Astrocyte (in vitro differentiated cells and primary cell): ENCODE results near the gene PVALB. TPM values are rescaled to one million over a fixed set of nuclear protein-coding genes. Genes with fewer than 3 reads are reported as not detected.

Source experiments
- DNase-seq: peaks from one replicate; pipeline ENCODE4 v3.0.0-alpha.2; 2010; ENCODE audit warnings: low read depth
- FAIRE-seq: peaks from 2 replicates; lab custom pipeline; 2011; peaks lifted over from hg19 to GRCh38; lab: Jason Lieb, UNC
- H2AFZ ChIP-seq: 2 replicates; pipeline ENCODE4 v1.6.0; 2012; ENCODE audit warnings: low read depth, low read length, inconsistent platforms
- H3K27ac ChIP-seq: 2 replicates; pipeline ENCODE4 v1.5.1; 2011; ENCODE audit warnings: low read depth, low read length, inconsistent platforms
- H3K27me3 ChIP-seq: 2 replicates; pipeline ENCODE4 v1.6.0; 2011; ENCODE audit warnings: low read length, inconsistent platforms; ENCODE audit not compliant: insufficient read depth
- H3K36me3 ChIP-seq: 2 replicates; pipeline ENCODE4 v1.5.1; 2011; ENCODE audit warnings: low read length, inconsistent platforms; ENCODE audit not compliant: insufficient read depth
- H3K4me1 ChIP-seq: 2 replicates; pipeline ENCODE4 v1.5.1; 2011; ENCODE audit warnings: low read length, inconsistent platforms; ENCODE audit not compliant: insufficient read depth
- H3K4me2 ChIP-seq: 2 replicates; pipeline ENCODE4 v1.6.0; 2012; ENCODE audit warnings: low read length, inconsistent platforms
- H3K4me3 ChIP-seq: 2 replicates; pipeline ENCODE4 v1.5.1; 2011; ENCODE audit warnings: low read depth, mild to moderate bottlenecking, low read length, inconsistent platforms; ENCODE audit not compliant: insufficient read depth
- H3K79me2 ChIP-seq: 2 replicates; pipeline ENCODE4 v1.6.0; 2012; ENCODE audit warnings: mild to moderate bottlenecking, low read length, inconsistent platforms; ENCODE audit not compliant: insufficient read depth
- H3K9ac ChIP-seq: 2 replicates; pipeline ENCODE4 v1.6.0; 2012; ENCODE audit warnings: mild to moderate bottlenecking, low read length, inconsistent platforms
- H3K9me3 ChIP-seq: 2 replicates; pipeline ENCODE4 v1.5.1; 2012; ENCODE audit warnings: low read depth, mild to moderate bottlenecking, low read length, inconsistent platforms; ENCODE audit not compliant: insufficient read depth
- H4K20me1 ChIP-seq: 2 replicates; pipeline ENCODE4 v1.6.0; 2012; ENCODE audit warnings: low read length, inconsistent platforms; ENCODE audit not compliant: insufficient read depth
- H3K27ac Mint-ChIP-seq: one replicate; pipeline ENCODE4 v1.8.0; 2021; ENCODE audit warnings: mild to moderate bottlenecking, mixed read lengths; ENCODE audit not compliant: unreplicated experiment
- H3K27me3 Mint-ChIP-seq: one replicate; pipeline ENCODE4 v1.8.0; 2021; ENCODE audit warnings: low read depth, mixed read lengths; ENCODE audit not compliant: unreplicated experiment
- H3K36me3 Mint-ChIP-seq: one replicate; pipeline ENCODE4 v1.8.0; 2021; ENCODE audit warnings: low read depth, mixed read lengths; ENCODE audit not compliant: unreplicated experiment
- H3K4me1 Mint-ChIP-seq: one replicate; pipeline ENCODE4 v1.8.0; 2021; ENCODE audit warnings: low read depth, mixed read lengths; ENCODE audit not compliant: unreplicated experiment
- H3K4me3 Mint-ChIP-seq: one replicate; pipeline ENCODE4 v1.8.0; 2021; ENCODE audit warnings: mild to moderate bottlenecking, moderate library complexity, mixed read lengths; ENCODE audit not compliant: unreplicated experiment
- H3K9me3 Mint-ChIP-seq: one replicate; pipeline ENCODE4 v1.8.0; 2021; ENCODE audit warnings: mild to moderate bottlenecking, mixed read lengths; ENCODE audit not compliant: unreplicated experiment
- EZH2 ChIP-seq: IDR thresholded peaks from 2 replicates; pipeline ENCODE4 v1.6.1; 2012; ENCODE audit warnings: mild to moderate bottlenecking, low read length, inconsistent platforms; ENCODE audit not compliant: insufficient read depth
- total RNA-seq: library from RNA; stranded (reverse); gene quantifications from 2 replicates; pipeline ENCODE4 v1.2.1, GENCODE V29; 2021
- TF ChIP-seq, protein P1 (sequence below): IDR thresholded peaks from 2 replicates; pipeline ENCODE4 v1.5.1; 2011; ENCODE audit warnings: low read depth, mild to moderate bottlenecking, inconsistent platforms, low read length, moderate library complexity; ENCODE audit not compliant: insufficient read depth

Gene PVALB
- total RNA-seq, 1 donor from 2014 or later = not detected

DNA sequence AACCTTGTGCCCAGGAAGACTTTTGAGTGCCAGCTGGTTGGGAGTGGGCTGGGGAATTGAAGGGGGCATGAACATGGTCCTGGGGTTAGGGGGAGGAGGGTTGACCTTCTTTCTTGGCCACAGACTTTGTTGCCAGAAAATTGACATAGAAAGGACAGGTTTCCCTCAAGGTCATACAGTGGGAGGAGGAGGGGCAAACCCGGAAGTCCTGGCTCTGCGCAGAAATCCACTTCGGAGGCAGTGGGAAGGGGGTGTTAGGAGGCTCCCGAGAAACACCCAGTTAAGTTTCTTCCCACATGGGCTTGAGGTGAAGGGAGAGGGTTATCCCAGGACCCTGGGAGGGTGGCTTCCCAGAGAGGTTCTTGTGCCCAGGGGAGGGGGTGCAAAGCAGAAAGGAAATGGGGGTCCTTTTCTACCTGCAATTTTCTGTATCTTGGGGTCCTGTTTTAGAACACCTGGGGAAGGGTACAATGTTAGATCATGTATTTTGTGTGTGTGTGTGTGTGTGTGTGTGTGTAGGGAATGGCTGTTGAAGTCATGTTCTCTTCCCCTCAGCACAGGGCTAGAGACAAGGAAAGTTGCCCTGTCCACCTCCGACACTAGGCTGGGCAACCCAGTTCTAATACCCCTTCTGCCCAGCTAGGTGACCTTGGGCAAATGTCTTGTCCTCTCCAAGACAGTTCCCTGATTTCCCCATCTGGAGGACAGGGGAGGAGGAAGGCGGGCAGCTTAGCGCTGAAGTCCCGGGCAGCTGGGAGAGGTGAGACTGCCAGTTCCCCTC lies 1.1 kb downstream of the PVALB start:
- H4K20me1 ChIP-seq = no peaks in the 10 kb centered on the region
- H2AFZ ChIP-seq = no peak overlapping the region
- no peaks in the 10 kb centered on the region for H3K9me3 Mint-ChIP-seq
- H3K27me3 ChIP-seq = peaks cover 69% of the 10 kb centered on the region
- no peak overlapping the region for H3K4me3 Mint-ChIP-seq
- H3K9me3 ChIP-seq = no peaks in the 10 kb centered on the region
- H3K36me3 Mint-ChIP-seq = no peaks in the 10 kb centered on the region
- TF ChIP-seq EZH2 = no peak
- TF ChIP-seq, protein P1, sequence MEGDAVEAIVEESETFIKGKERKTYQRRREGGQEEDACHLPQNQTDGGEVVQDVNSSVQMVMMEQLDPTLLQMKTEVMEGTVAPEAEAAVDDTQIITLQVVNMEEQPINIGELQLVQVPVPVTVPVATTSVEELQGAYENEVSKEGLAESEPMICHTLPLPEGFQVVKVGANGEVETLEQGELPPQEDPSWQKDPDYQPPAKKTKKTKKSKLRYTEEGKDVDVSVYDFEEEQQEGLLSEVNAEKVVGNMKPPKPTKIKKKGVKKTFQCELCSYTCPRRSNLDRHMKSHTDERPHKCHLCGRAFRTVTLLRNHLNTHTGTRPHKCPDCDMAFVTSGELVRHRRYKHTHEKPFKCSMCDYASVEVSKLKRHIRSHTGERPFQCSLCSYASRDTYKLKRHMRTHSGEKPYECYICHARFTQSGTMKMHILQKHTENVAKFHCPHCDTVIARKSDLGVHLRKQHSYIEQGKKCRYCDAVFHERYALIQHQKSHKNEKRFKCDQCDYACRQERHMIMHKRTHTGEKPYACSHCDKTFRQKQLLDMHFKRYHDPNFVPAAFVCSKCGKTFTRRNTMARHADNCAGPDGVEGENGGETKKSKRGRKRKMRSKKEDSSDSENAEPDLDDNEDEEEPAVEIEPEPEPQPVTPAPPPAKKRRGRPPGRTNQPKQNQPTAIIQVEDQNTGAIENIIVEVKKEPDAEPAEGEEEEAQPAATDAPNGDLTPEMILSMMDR = no peak
- H3K27me3 Mint-ChIP-seq = peaks cover 81% of the 10 kb centered on the region
- H3K4me2 ChIP-seq = no peak overlapping the region
- FAIRE-seq (no peak), DNase-seq (no peak)
- no peak overlapping the region for H3K27ac ChIP-seq
- H3K4me1 ChIP-seq = no peaks in the 10 kb centered on the region
- H3K4me3 ChIP-seq = no peak overlapping the region
- no peak overlapping the region for H3K9ac ChIP-seq
- H3K79me2 ChIP-seq = no peaks in the 10 kb centered on the region
- peaks cover 18% of the 10 kb centered on the region for H3K4me1 Mint-ChIP-seq
- no peak overlapping the region for H3K27ac Mint-ChIP-seq
- no peaks in the 10 kb centered on the region for H3K36me3 ChIP-seq

DNA sequence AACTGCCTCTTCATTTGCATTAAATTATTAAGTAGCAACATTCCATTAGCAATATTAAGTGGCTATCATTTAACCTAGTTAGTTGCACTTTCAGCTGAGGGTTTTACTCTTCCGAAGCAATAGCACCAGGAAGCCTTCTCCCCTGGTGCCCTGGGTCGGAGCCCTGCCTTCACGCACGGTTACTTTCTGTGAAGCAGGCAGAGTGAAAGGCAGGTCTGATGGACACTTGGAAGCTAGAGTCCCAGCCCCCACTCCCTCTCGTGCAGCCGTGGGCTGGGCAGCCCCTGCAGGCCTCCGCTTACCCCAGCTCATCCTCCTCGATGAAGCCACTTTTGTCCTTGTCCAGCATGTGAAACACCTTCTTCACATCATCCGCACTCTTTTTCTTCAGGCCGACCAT lies 2.0 kb downstream of the PVALB start:
- Histone ChIP-seq H3K4me2 (no peak overlapping the region), H3K36me3 (no peaks in the 10 kb centered on the region), H3K27me3 (peaks cover 65% of the 10 kb centered on the region), H3K9me3 (no peaks in the 10 kb centered on the region), H3K79me2 (no peaks in the 10 kb centered on the region), H3K4me3 (no peak overlapping the region), H2AFZ (no peak overlapping the region), H3K4me1 (no peaks in the 10 kb centered on the region), H3K9ac (no peak overlapping the region), H4K20me1 (no peaks in the 10 kb centered on the region), H3K27ac (no peak overlapping the region)
- Mint-ChIP-seq H3K27ac (no peak overlapping the region), H3K36me3 (no peaks in the 10 kb centered on the region), H3K4me3 (no peak overlapping the region), H3K9me3 (no peaks in the 10 kb centered on the region), H3K4me1 (peaks cover 18% of the 10 kb centered on the region), H3K27me3 (peaks cover 78% of the 10 kb centered on the region)
- no peak for DNase-seq
- no peak for FAIRE-seq
- TF ChIP-seq, protein P1 = no peak
- TF ChIP-seq EZH2 = no peak

DNA sequence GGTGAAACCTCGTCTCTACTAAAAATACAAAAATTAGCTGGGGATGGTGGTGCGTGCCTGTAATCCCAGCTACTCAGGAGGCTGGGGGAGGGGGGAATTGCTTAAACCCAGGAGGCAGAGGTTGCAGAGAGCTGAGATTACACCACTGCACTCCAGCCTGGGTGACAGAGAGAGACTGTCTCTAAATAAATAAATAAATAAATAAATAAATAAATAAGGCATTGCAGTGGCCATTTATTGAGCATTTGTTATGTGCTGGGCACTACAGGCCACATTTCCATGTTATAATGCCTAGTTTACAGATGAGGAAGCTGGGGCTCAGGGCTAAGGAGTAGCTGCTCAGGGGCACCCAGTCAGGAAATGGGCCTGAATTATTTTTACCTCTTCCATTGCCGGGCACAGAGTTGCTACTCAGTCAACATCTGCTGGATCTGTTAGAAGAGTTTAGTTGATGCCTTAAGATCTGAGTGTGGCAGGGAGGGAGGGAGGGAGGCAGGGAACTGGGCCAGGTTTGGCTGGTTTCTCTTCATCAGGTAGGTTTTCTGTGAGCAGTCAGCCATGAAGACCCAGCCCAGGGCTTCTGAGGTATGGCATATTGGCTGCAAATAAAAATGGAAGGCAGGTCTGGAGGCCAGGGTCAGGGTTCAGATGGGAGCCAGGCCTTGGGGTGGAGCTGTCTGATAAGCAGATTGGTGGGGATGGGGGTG lies 5.6 kb downstream of the PVALB start:
- Mint-ChIP-seq H3K4me3 (no peak overlapping the region), H3K27ac (no peak overlapping the region), H3K36me3 (no peaks in the 10 kb centered on the region), H3K27me3 (peaks cover 75% of the 10 kb centered on the region), H3K4me1 (peaks cover 11% of the 10 kb centered on the region), H3K9me3 (no peaks in the 10 kb centered on the region)
- H3K27me3 ChIP-seq = peaks cover 39% of the 10 kb centered on the region
- H3K4me1 ChIP-seq = no peaks in the 10 kb centered on the region
- H4K20me1 ChIP-seq = no peaks in the 10 kb centered on the region
- H3K36me3 ChIP-seq = no peaks in the 10 kb centered on the region
- TF ChIP-seq, protein P1 = no peak
- TF ChIP-seq EZH2 = no peak
- H3K79me2 ChIP-seq = no peaks in the 10 kb centered on the region
- no peak overlapping the region for H3K4me3 ChIP-seq
- FAIRE-seq (no peak), DNase-seq (no peak)
- H3K9ac ChIP-seq = no peak overlapping the region
- H3K9me3 ChIP-seq = no peaks in the 10 kb centered on the region
- no peak overlapping the region for H3K4me2 ChIP-seq
- H2AFZ ChIP-seq = no peak overlapping the region
- no peak overlapping the region for H3K27ac ChIP-seq
